ENCODE data around the gene DAD1.

DNA sequence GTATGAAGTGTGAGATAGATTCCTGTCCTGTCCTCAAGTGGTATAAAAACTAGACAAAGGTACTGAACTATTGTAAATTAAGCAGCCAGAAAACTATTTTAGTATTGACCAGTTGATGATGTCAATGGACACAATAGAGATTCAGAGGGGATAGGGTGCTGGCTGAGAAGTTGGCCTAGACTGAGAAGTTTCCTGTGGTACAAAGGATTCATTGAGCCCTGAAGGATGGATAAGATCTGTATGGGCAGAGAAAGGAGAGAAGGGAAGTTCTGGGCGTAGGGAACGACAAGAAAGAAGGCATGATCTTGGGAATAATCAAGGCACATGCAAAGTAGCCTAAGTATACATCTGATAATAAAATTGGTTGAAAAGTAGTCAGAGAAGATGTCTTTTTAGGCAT lies 44.6 kb downstream of the DAD1 start:
- no peak for TF ChIP-seq POLR2A (IDR thresholded peaks at IDR 0.05; ENCODE audit: low read depth, low read length)
- no peak for TF ChIP-seq POLR2AphosphoS5 (IDR thresholded peaks at IDR 0.05; ENCODE audit: low read depth, low read length)

Data from GM12892 (cell line).